Stimulated activated CD4-positive, alpha-beta T cell treated with anti-CD3 and anti-CD28 coated beads, TNF-alpha, amount 100 ng/mL, for 48 hours (primary cell): Measurements from ENCODE around the gene GNL3.
"Not testable (repeated sequence)": the region's sequence is repeated elsewhere in the genome, so short reads cannot be mapped to it uniquely, and the experiment has no call there.

ENCODE experiments used
- DNase-seq, 3 donors: peaks; one replicate each; pipeline ENCODE4 v3.0.0-alpha.2; 2020; ENCODE audit warnings: low read depth in 3 of 3

The GNL3 gene

GRCh38 chr3:52719618-52720017 lies 33.8 kb downstream of the GNL3 start:
- no peak for DNase-seq

DNA sequence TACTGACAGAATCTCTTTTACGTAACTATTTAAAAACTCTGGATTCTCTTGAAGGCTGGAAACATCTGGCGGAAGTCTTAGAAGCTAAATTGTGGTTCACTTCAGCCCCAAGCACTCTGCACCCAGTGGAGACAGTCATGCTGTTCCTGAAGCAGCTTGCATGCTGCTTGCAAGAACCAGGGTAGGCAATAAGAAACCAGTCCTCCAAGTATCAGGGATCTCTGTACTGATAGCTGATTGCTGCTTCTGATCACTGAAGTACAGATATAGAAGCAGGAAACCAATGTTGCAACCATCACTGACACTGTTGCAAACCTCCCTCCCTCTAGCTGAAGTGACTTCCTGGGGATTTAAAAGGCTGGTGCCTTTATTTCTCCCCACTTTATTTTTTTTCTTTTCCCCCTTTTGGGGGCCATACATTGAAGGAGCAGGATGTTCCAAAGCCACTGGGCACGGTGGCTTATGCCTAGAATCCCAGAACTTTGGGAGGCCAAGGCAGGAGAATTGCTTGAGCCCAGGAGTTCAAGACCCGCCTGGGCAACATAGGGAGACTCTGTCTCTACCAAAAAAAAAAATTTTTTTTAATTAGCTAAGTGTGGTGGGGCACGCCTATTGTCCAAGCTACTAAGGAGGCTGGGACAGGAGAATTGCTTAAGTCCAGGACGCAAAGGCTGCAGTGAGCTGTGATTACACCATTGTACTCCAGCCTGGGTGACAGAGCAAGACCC lies 35.3 kb downstream of the GNL3 start:
- no peak for DNase-seq

- DNase-seq: no peak
These were observed 35.8 kb downstream of the GNL3 start for GRCh38 chr3:52721730-52722008.

DNA sequence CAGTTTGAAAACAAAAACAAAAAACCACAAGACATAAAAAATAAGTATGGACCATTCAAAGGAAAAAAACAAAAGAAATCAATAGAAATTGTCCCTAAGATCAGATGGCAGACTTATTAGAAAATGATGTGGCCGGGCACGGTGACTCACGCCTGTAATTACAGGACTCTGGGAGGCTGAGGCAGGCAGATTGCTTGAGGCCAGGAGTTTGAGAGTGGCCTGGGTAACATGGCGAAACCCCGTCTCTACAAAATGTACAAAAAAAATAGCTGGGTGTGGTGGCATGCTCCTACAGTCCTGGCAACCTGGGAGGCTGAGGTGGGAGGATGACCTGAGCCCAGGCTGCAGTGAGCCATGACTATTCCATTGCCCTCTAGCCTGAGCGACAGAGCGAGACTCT lies 36.7 kb downstream of the GNL3 start:
- DNase-seq: no peak

GRCh38 chr3:52723935-52724334 lies 38.1 kb downstream of the GNL3 start:
- DNase-seq: no peak

- no peak for DNase-seq
These were observed 38.7 kb downstream of the GNL3 start for GRCh38 chr3:52724511-52724910.

- not testable (repeated sequence) for DNase-seq
These were observed 42.9 kb downstream of the GNL3 start for GRCh38 chr3:52728753-52729152.

DNA sequence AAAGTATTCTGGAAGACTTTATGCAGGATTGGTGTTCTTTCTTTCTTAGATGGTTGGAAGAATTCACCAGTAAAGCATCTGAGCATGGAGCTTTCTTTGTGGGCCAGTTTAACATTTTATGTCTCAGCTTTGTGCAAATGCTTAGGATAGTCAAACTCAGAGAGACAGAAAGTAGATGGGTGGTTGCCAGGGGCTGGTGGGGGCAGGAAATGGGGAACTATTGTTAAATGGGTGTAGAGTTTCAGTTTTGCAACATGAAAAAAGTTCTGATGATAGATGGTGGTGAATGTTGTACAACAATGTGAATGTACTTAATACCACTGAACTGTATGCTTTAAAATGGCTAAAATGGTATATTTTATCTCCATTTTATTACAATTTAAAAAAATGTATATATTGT lies 44.8 kb downstream of the GNL3 start:
- DNase-seq: no peak

DNA sequence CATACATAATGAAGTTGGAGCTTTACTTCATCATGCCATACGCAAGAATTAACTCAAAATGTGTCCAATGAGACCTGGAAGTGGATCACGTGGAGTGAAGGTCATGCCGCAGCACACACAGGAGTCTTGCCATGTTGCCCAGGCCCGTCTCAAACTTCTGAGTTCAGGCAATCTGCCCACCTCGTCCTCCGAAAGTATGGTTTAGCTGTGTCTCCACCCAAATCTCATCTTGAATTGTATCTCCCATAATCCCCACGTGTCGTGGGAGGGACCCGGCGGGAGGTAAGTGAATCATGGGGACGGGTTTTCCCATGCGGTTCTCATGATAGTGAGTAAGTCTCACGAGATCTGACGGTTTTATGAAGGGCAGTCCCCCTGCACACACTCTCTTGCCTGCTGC lies 45.8 kb downstream of the GNL3 start:
- DNase-seq: no peak

GRCh38 chr3:52733256-52733891 lies 47.5 kb downstream of the GNL3 start:
- no peak for DNase-seq

- DNase-seq: no peak
These were observed 53.9 kb downstream of the GNL3 start for GRCh38 chr3:52739730-52740129.

GRCh38 chr3:52742418-52743041 lies 56.7 kb downstream of the GNL3 start:
- no peak for DNase-seq

- no peak for DNase-seq
These were observed 57.3 kb downstream of the GNL3 start for GRCh38 chr3:52743152-52743551.

- DNase-seq: no peak
These were observed 57.9 kb downstream of the GNL3 start for GRCh38 chr3:52743721-52744120.
